Measurements from ENCODE around the gene C11orf86.
"Not testable (repeated sequence)": the region's sequence is repeated elsewhere in the genome, so short reads cannot be mapped to it uniquely, and the experiment has no call there.

Gene C11orf86

DNA sequence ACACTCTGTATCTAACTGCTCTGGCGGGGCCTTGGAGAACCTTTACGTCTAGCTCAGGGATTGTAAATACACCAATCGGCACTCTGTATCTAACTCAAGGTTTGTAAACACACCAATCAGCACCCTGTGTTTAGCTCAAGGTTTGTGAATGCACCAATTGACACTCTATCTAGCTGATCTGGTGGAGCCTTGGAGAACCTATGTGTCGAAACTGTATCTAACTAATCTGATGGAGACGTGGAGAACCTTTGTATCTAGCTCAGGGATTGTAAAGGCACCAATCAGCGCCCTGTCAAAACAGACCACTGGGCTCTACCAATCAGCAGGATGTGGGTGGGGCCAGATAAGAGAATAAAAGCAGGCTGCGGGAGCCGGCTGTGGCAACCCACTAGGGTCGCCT, 14.3 kb downstream of the C11orf86 start:
- DNase-seq (ENCODE audit: low read depth in 2 of 2), result not testable (repeated sequence)

DNA sequence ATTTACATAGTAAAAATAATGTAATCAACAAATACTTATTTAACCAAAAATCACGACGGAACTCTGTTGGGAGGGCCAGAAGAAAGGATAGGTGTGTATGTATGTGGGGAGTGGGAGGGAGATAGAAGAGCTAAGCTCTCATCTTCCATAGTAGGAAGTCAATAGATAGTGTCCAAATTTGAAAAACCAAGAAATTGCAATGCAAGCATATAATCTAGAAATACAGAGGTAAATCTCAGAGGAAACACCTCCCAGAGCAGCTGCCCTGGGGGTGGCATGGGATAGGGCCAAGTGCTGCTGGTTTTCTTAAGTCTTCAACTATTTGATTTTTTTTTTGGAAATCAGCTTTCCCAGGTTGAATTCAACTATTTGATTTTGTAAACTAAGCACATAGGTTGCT, 16.9 kb downstream of the C11orf86 start:
- no peak for DNase-seq (ENCODE audit: low read depth in 2 of 2)

DNA sequence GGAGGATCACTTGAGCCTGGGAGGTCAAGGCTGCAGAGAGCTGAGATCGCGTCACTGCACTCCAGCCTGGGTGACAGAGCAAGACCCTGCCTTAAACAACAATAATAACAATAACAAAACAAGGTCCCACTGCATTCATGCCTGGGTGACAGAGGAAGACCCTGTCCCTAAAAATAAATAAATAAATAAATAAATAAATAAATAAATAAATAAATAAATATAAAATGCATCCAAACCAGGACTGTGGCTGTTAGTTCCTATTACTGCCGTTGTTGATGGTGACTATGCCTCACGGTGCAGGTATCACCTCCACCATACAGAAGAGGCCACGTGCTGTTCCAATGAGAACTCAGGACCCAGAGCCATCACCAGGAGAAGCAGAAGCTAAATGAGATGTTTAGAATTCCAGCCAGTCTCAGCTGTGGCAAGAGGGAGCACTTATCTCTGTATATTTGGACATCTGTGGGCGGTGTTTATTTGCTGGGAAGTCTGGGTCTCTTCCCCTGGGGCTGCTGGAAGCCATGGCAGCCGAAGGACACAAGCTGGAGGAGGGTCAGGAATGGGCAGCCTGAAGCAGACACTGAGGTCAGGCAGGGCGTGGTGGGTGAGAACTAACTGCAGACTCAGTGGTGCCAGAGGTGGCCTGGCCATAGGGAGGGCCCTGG, 21.6 kb downstream of the C11orf86 start:
- DNase-seq (ENCODE audit: low read depth in 2 of 2), result no peak

DNA sequence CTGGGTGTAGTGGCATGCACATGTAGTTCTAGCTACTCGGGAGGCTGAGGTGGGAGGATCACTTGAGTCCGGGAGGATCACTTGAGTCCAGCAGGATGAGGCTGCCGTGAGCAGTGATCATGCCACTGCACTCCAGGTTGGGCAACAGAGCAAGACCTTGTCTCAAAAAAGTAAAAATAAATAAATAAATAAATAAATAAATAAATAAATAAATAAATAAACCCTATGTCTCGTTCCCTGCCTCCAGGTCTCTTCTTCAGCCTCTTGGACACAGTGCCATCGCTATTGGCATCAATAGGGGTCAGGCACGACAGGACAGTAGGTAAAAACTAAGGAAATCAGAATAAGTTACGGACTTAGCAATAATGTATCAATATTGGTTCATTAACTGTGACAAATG, 24.5 kb downstream of the C11orf86 start:
- DNase-seq (ENCODE audit: low read depth in 2 of 2), result no peak

DNA sequence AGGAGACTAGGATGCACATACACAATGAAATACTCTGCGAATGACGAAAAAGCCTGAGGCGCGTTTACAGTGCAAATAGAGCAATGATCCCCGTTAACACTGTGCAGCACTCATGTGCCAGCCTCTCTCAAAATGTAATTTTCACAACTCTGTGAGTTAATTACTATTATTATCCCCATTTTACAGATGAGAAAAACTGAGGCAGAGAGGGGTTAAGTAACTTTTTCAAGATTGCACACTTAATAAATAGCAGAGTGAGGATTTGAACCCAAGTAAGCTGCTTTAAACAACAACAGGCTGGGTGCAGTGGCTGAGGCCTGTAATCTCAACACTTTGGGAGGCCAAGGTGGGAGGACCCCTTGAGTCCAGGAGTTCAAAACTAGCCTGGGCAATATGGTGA, 26.2 kb downstream of the C11orf86 start:
- no peak for DNase-seq (ENCODE audit: low read depth in 2 of 2)

GRCh38 chr11:67002297-67002913, 27.3 kb downstream of the C11orf86 start:
- no peak for DNase-seq (ENCODE audit: low read depth in 2 of 2)

GRCh38 chr11:67002921-67003411, 27.9 kb downstream of the C11orf86 start:
- DNase-seq (ENCODE audit: low read depth in 2 of 2), result no peak

DNA sequence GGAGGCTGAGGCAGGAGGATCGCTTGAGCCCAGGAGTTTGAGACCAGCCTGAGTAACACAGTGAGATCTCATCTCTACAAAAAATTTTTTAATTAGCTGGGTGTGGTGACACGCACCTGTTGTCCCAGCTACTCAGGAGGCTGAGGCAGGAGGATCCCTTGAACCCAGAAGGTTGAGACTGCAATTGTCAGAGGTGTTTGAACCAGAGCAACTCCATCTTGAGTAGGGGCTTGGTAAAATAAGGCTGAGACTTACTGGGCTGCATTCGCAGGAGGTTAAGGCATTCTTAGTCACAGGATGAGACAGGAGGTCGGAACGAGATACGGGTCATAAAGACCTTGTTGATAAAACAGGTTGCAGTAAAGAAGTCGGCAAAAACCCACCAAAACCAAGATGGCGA, 30.1 kb downstream of the C11orf86 start:
- DNase-seq (ENCODE audit: low read depth in 2 of 2), result not testable (repeated sequence)

- DNase-seq (ENCODE audit: low read depth in 2 of 2), result peak in 1 of 2 donors; percentile 19
Observed at GRCh38 chr11:67006029-67006884, 31.2 kb downstream of the C11orf86 start.

DNA sequence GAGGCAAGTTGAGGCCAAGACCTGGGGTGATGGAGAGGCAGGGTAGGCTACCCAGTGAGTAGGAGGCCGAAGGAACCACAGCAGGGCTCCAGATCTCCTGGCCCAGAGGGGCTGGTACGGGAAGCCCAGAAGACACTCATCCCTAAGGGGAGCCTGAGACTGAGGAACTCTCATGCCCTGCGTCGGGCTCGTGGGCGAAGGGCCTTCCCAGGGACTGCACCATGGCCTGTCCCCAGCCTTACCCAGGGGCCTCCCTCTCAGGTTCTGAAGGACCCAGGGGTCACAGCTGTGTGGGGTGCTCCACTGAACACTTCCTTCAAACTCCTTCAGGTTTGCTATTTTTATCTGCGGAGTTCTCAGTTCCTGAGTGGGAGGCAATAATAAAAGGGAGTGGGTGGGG, 32.0 kb downstream of the C11orf86 start:
- no peak for DNase-seq (ENCODE audit: low read depth in 2 of 2)

DNA sequence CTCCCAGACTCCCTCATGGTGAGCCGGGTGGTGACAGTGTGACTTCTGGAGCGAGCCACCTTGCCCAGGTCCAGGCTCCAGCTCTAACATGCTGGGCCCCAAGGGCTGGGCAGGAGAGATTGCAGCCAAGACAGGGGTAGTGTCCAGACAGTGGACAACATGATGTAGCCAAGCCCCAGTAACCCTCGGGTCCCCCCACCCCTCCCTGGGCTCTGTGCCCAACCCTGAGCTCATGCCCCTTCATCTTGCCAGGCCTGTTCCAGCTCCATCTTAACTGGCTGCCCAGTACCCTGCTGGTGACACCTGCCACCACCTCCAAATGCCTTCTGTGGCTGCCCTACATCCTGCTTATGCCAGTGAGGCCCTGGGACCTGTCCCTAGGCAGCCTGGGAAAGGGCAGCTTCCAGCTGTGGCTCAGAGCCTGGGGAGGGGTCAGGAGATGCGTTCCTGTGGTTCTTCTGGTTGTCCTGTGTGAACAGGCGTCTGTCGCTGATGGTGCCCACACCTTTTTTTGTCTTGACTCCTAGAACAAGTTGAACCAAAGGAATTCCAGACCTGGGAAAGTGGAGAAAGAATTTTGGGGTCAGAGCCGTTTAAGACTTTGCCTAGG, 35.3 kb downstream of the C11orf86 start:
- DNase-seq (ENCODE audit: low read depth in 2 of 2), result no peak

GRCh38 chr11:67013511-67014045, 38.5 kb downstream of the C11orf86 start:
- DNase-seq (ENCODE audit: low read depth in 2 of 2), result no peak

DNA sequence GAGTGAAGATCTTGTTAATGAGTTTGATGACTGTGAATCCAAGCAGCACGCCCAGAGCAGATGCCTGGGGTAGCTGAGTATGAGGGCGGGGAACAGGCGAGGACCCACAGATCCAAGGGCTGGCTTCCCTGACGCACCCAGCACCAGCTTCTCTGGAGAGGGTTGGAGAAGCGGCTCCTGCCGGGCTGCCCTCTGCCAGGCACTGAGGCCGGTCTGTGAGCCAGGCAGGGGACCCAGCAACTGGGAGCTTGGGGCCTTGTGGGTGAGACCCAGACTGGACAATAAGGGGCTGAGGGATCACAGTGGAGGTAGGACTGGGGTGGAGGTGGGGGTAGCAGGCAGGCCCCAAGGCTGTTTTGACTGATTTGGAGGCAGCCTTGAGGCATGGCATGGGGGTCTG, 39.2 kb downstream of the C11orf86 start:
- DNase-seq (ENCODE audit: low read depth in 2 of 2), result no peak

- DNase-seq (ENCODE audit: low read depth in 2 of 2), result no peak
Observed at GRCh38 chr11:67015048-67015447, 39.9 kb downstream of the C11orf86 start.

DNA sequence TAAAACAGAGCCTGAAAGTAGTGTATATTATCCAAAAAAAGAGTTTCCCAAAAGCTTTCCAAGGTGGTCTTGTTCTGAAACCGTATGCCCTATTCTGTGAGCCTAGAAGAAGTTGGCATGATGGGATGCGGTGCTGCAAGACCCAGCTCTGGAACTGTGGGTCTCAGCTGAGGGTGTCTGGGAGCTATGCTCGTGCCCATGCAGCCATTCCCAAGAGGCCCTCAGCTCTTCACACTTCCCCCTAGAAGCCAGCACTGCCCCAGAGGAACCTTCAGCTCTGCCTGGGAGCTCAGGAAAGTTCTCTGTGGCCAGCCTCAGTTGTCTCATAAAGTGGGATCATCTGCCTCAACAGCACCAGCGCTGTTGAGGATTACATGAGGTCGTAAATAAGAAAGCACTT, 41.4 kb downstream of the C11orf86 start:
- DNase-seq (ENCODE audit: low read depth in 2 of 2), result no peak

DNA sequence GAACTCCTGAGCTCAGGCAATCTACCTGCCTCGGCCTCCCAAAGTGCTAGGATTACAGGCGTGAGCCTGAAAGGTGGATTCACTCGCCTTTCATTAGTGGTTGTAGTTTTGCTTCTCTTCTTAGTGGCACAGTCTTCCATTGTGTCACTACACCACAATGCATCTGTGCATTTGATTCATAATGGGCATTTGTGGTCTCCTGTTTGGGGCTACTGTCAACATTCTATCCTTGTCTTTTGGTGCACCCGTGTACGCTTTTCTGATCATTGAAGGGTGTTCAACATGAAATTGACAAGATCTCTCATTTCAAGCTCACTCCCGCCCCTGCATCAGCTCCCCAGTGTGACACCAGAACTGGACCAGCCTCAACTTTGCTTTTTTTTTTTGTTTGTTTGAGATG, 45.8 kb downstream of the C11orf86 start:
- DNase-seq (ENCODE audit: low read depth in 2 of 2), result no peak

GRCh38 chr11:67022341-67022933, 47.3 kb downstream of the C11orf86 start:
- DNase-seq (ENCODE audit: low read depth in 2 of 2), result no peak

DNA sequence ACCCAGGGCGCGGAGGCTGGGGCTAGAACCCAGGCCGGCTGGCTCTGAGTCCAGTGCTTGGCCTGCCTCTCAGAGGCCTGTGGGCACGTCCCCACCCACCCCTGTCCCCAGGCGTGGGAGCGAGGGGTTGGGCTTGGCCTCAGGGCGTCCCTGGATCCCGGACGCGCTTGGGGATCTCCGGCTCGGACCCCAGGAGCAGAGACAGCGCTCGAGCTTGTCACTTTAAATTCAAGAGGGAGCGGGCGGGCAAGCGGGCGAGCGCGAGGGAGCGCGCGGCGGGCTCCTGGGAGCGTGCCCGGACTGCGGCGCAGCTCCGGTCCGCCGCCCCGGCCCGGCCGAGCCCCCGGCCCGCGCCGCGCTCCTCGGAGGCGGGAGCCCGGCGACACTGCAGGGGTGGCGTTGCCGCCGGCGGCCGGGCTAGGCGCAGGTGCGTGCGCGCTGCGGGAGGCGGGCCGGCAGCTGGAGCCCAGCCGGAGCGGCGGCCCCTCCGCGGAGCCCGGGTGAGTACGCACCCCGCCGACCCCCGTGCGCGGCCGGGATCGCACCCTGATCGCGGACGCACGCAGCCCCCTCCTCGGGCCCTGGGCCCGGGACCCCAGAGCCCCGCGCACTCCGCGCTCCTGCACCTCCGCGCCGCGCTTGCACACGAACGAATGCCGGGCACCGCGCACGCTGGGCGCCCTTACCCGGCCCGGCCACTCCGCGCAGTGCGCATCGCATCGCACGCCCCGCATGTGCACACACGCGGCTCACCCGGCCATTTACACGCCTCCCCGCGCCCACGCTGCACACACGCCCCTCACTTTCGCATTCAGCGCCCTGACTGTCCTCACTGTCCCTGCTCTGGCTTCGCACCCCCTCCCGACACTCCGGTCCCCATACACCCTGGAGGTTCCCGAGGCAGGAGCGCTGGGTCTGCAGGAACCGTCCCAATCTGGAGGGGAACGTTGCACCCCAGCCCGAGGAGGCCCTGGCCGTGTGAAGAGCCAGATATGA, 48.2 kb downstream of the C11orf86 start, which contains the start of gene SYT12:
SYT12 (plus strand) TSS at position 174 of the 996 bp plus-strand sequence. CDS start 7,011 bp downstream, outside the sequence.
- peak in 1 of 2 donors; percentile 7 for DNase-seq (ENCODE audit: low read depth in 2 of 2)

GRCh38 chr11:67023957-67024353, 48.9 kb downstream of the C11orf86 start:
- no peak for DNase-seq (ENCODE audit: low read depth in 2 of 2)

DNA sequence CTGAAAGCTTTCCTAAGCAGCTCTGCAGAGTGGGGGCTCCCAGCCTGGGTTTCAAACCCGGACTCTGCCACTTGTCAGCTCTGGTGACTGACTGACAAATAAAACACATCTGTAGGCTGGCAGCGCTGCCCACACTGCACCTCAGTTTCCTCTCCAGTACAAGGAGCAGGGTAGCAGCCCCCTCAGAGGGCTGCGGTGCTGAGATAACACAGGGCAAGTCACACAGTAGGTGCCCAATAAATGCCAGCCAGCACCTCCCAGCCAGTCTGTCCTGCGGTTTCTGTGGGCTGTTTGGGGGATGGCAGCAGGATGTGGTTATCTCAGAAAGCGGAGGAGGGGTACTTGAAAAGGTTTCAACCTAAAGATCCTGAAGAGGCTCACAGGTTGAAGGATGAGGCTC, 49.3 kb downstream of the C11orf86 start:
- DNase-seq (ENCODE audit: low read depth in 2 of 2), result peak in 1 of 2 donors; percentile 32

Data from stimulated activated CD8-positive, alpha-beta memory T cell treated with anti-CD3 and anti-CD28 coated beads, Interleukin-2, amount 100 ng/mL, for 48 hours (primary cell).